Cardiac muscle cell (in vitro differentiated cells and primary cell): Measurements from ENCODE around the gene VPS16. TPM values are rescaled to one million over a fixed set of nuclear protein-coding genes. Genes with fewer than 3 reads are reported as not detected.

Experiments used
- DNase-seq, 2 donors: peaks; one replicate each; pipeline versions ENCODE4 v3.0.0 to v3.0.0-alpha.2; 2010 to 2017; ENCODE audit warnings: low read depth in 1 of 2, low spot score in 1 of 2
- H3K27ac ChIP-seq: fragments of 200-600 bp; sonication (generic); 2 replicates; pipeline ENCODE4 v1.5.1; 2016
- H3K27me3 ChIP-seq: fragments of 200-600 bp; sonication (generic); 2 replicates; pipeline ENCODE4 v1.6.0; 2016; ENCODE audit warnings: control low read depth
- H3K36me3 ChIP-seq: fragments of 200-600 bp; sonication (generic); 2 replicates; pipeline ENCODE4 v1.5.1; 2016; ENCODE audit warnings: control low read depth
- H3K4me1 ChIP-seq: fragments of 200-600 bp; sonication (generic); 2 replicates; pipeline ENCODE4 v1.8.1; 2017; ENCODE audit warnings: low read depth, mild to moderate bottlenecking, mixed run types
- H3K4me3 ChIP-seq: fragments of 200-600 bp; sonication (generic); 2 replicates; pipeline ENCODE4 v1.5.1; 2016; ENCODE audit warnings: mild to moderate bottlenecking
- H3K9me3 ChIP-seq: fragments of 200-600 bp; sonication (generic); 2 replicates; pipeline ENCODE4 v1.5.1; 2017; ENCODE audit warnings: low read depth, mild to moderate bottlenecking, control low read depth
- CTCF ChIP-seq: IDR thresholded peaks from 2 replicates; pipeline ENCODE4 v1.5.1; 2012; ENCODE audit warnings: low read depth, mild to moderate bottlenecking, low read length
- polyA plus RNA-seq: library from polyadenylated mRNA; unstranded; fragments of >200 nt; fragmentation: Nextera tagmentation; extraction: Ambion mirVana; gene quantifications from 2 replicates; pipeline ENCODE4 v1.2.1, GENCODE V29; 2016
- total RNA-seq: library from RNA; depleted of rRNA; stranded (reverse); fragments of >200 nt; gene quantifications from 2 replicates; pipeline ENCODE4 v1.2.3, GENCODE V29; 2016

Gene VPS16
- total RNA-seq (49.1 and 51.5 TPM in 2 replicates), polyA plus RNA-seq (44.5 and 60.4 TPM in 2 replicates)

- DNase-seq: peak; percentile 89 to 92
- Histone ChIP-seq H3K36me3 (peaks cover 2% of the 10 kb centered on the region), H3K9me3 (no peaks in the 10 kb centered on the region), H3K4me1 (peaks cover 5% of the 10 kb centered on the region), H3K27ac (peak within 1 kb of the TSS; percentile 41), H3K27me3 (no peaks in the 10 kb centered on the region), H3K4me3 (peak within 1 kb of the TSS; percentile 80)
- no peak for TF ChIP-seq CTCF
Observed at GRCh38 chr20:2840138-2840966, at the start of gene VPS16, which contains the start of gene PCED1A. Gene VPS16 (plus strand): TSS chr20:2840745. CDS start chr20:2840775, 30 bp downstream. Gene PCED1A (minus strand): TSS chr20:2840655. CDS start chr20:2839912, 743 bp downstream.

- no peak for DNase-seq
- H3K4me3 ChIP-seq: no peak overlapping the region
- H3K27me3 ChIP-seq: no peaks in the 10 kb centered on the region
- no peaks in the 10 kb centered on the region for H3K9me3 ChIP-seq
- H3K36me3 ChIP-seq: peaks cover 6% of the 10 kb centered on the region
- H3K27ac ChIP-seq: no peak overlapping the region
- no peak for TF ChIP-seq CTCF
- H3K4me1 ChIP-seq: no peaks in the 10 kb centered on the region
Observed at GRCh38 chr20:2793471-2793870, 47.1 kb upstream of the VPS16 start.

- Histone ChIP-seq H3K27ac (no peak overlapping the region), H3K4me3 (no peak overlapping the region), H3K9me3 (no peaks in the 10 kb centered on the region), H3K4me1 (no peaks in the 10 kb centered on the region), H3K27me3 (no peaks in the 10 kb centered on the region), H3K36me3 (peaks cover 6% of the 10 kb centered on the region)
- no peak for DNase-seq
- TF ChIP-seq CTCF: no peak
Observed at GRCh38 chr20:2794202-2794748, 46.3 kb upstream of the VPS16 start.

- no peak for TF ChIP-seq CTCF
- Histone ChIP-seq H3K36me3 (peaks cover 6% of the 10 kb centered on the region), H3K4me3 (no peak overlapping the region)
Observed at GRCh38 chr20:2794866-2795447, 45.6 kb upstream of the VPS16 start.

GRCh38 chr20:2795451-2795850, 45.1 kb upstream of the VPS16 start:
- Histone ChIP-seq H3K27ac (no peak overlapping the region), H3K27me3 (no peaks in the 10 kb centered on the region), H3K36me3 (peaks cover 6% of the 10 kb centered on the region), H3K4me3 (no peak overlapping the region), H3K9me3 (no peaks in the 10 kb centered on the region), H3K4me1 (peaks cover 3% of the 10 kb centered on the region)
- DNase-seq: no peak
- TF ChIP-seq CTCF: no peak

More at GRCh38 chr20:2794866-2795447, 45.6 kb upstream of the VPS16 start:
- Histone ChIP-seq H3K9me3 (no peaks in the 10 kb centered on the region), H3K27ac (no peak overlapping the region), H3K4me1 (peaks cover 3% of the 10 kb centered on the region), H3K27me3 (no peaks in the 10 kb centered on the region)
- DNase-seq: no peak
